Aorta (tissue), 5 donors: ENCODE data around the gene P4HTM. TPM values are rescaled to one million over a fixed set of nuclear protein-coding genes. Genes with fewer than 3 reads are reported as not detected.
A peak's percentile ranks its signal among the peaks of the same experiment; 100 is the strongest.

Experiments used
- ATAC-seq: fragments of 200-7000 bp; cut with Tn5 transposase; one replicate; pipeline ENCODE4 v1.9.1; 2022; ENCODE audit warnings: moderate library complexity; ENCODE audit not compliant: low FRiP score
- DNase-seq, 2 donors: peaks; one replicate each; pipeline ENCODE4 v3.0.0-alpha.2; 2020
- H3K27ac ChIP-seq, 2 donors: one replicate each; pipeline ENCODE4 v1.5.1; 2013; ENCODE audit warnings: low read length in 2 of 2, mild to moderate bottlenecking in 2 of 2, moderate library complexity in 2 of 2, control low read depth in 1 of 2, inconsistent platforms in 1 of 2, low read depth in 1 of 2
- H3K27me3 ChIP-seq, 2 donors: one replicate each; pipeline ENCODE4 v1.6.1; 2013; ENCODE audit warnings: control low read depth in 1 of 2, low read length in 1 of 2, mild to moderate bottlenecking in 1 of 2, moderate library complexity in 1 of 2; ENCODE audit not compliant: insufficient read depth in 2 of 2, control insufficient read depth in 1 of 2
- H3K36me3 ChIP-seq, 2 donors: one replicate each; pipeline ENCODE4 v1.6.1; 2013; ENCODE audit warnings: control low read depth in 1 of 2, low read length in 1 of 2, mild to moderate bottlenecking in 1 of 2; ENCODE audit not compliant: insufficient read depth in 2 of 2, control insufficient read depth in 1 of 2
- H3K4me1 ChIP-seq, 2 donors: one replicate each; pipeline ENCODE4 v1.6.1; 2013; ENCODE audit warnings: low read length in 2 of 2, control low read depth in 1 of 2, mild to moderate bottlenecking in 1 of 2, moderate library complexity in 1 of 2; ENCODE audit not compliant: insufficient read depth in 2 of 2, control insufficient read depth in 1 of 2
- H3K4me3 ChIP-seq, 2 donors: one replicate each; pipeline ENCODE4 v1.5.1; 2013; ENCODE audit warnings: low read length in 2 of 2, control low read depth in 1 of 2, mild to moderate bottlenecking in 1 of 2
- H3K9me3 ChIP-seq: one replicate; pipeline ENCODE4 v1.6.1; 2013; ENCODE audit warnings: mild to moderate bottlenecking, low read length; ENCODE audit not compliant: control insufficient read depth
- WGBS, 2 donors: extraction: QIAGEN DNeasy Blood & Tissue Kit; methylation state at CpG; one replicate each; pipeline ENCODE4 v1.1.7; 2013; 5-methylcytosine and 5-hydroxymethylcytosine counted together
- intact Hi-C, 2 donors: fragments of 100-400 bp; cut with DNase I; formaldehyde crosslinking; loops; one replicate each; pipeline versions ENCODE4 v1.14.2 to v1.15.0; 2022
- polyA plus RNA-seq, 2 donors: library from polyadenylated mRNA; stranded (reverse); fragments of 200-250 nt; gene quantifications; one replicate each; pipeline ENCODE4 v1.2.3, GENCODE V29; 2013
- total RNA-seq, 2 donors: library from RNA; stranded (reverse); fragmentation: NEBNext Ultra II Directional; extraction: Animal tissue kit (Norgen Biotek cat#: 25700); gene quantifications; one replicate each; pipeline ENCODE4 v1.2.1, GENCODE V29; 2021
- donor health status: healthy with polysubstance abuse.
- donor health status: Bipolar disorder and iron deficiency.
- donor health status: DM: no; HTN: no; CAD: no.
- donor health status: DM: no; HTN: no; CAD: no.
- donor health status: DM: yes; HTN: yes; CAD: no.

The P4HTM gene
- total and polyA plus RNA-seq, 4 donors: 11.1 to 59.5 (median 29.3) TPM

GRCh38 chr3:49021813-49022687 lies 32.0 kb downstream of the P4HTM start, which contains the start of gene NDUFAF3:
TSS of gene NDUFAF3 (plus strand) at chr3:49022121. CDS start at chr3:49022145, 24 bp downstream.
- peak; percentile 94 for ATAC-seq
- H3K27me3 ChIP-seq: peaks cover 0 to 1% of the 10 kb centered on the region in 2 donors
- WGBS, 2 donors: 0 to 1% methylated on average over 83 of the region's 83 CpGs
- H3K4me3 ChIP-seq: peak within 1 kb of the TSS; percentile 85 to 88
- peaks cover 0 to 5% of the 10 kb centered on the region in 2 donors for H3K36me3 ChIP-seq
- H3K27ac ChIP-seq: peak within 1 kb of the TSS; percentile 94 to 97
- peak; percentile 96 to 98 for DNase-seq
- intact Hi-C loops: loop anchor here in 1 of 2 donors (5.0 kb wide), 1 partner anchor 35 kb away; no protein-coding TSS in a partner anchor
- no peaks in the 10 kb centered on the region for H3K9me3 ChIP-seq
- H3K4me1 ChIP-seq: no peaks in the 10 kb centered on the region

- Histone ChIP-seq H3K36me3 (peaks cover 0 to 5% of the 10 kb centered on the region in 2 donors), H3K9me3 (no peaks in the 10 kb centered on the region), H3K27ac (peak overlapping the region in 1 of 2 donors; percentile 97), H3K27me3 (peaks cover 0 to 1% of the 10 kb centered on the region in 2 donors), H3K4me3 (peak overlapping the region; percentile 83 to 85), H3K4me1 (no peaks in the 10 kb centered on the region)
- intact Hi-C loops: loop anchor here in 1 of 2 donors (5.0 kb wide), 1 partner anchor 35 kb away; no protein-coding TSS in a partner anchor
- DNase-seq (peak in 1 of 2 donors; percentile 76), ATAC-seq (no peak)
- WGBS, 2 donors: 25 to 29% methylated on average over 11 to 12 of the region's 12 CpGs
These were observed 32.7 kb downstream of the P4HTM start for GRCh38 chr3:49022688-49023171.

DNA sequence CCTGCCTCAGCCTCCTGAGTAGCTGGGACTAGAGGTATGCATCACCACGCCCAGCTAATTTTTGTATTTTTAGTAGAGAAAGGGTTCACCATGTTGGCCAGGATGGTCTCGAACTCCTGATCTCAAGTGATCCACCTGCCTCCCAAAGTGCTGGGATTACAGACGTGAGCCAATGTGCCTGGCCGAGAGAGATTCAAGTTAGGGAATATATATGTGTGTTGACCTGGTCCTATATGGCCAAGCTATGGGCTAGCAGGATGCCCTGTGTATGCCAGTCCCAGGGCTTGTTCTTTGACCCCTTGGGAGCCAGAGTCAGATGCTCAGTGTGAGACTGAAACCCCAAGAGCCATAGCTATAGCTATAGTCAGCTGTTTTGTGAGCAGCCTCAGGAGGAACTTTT lies 33.7 kb downstream of the P4HTM start:
- intact Hi-C loops: loop anchor here in 1 of 2 donors (5.0 kb wide), 1 partner anchor 36 kb away; no protein-coding TSS in a partner anchor
- H3K27ac ChIP-seq: no peak overlapping the region
- 82 to 88% methylated on average over 4 of the region's 4 CpGs for WGBS, 2 donors
- no peak overlapping the region for H3K4me3 ChIP-seq
- peaks cover 0 to 1% of the 10 kb centered on the region in 2 donors for H3K27me3 ChIP-seq
- no peaks in the 10 kb centered on the region for H3K9me3 ChIP-seq
- H3K4me1 ChIP-seq: no peaks in the 10 kb centered on the region
- ATAC-seq: no peak
- DNase-seq: peak in 1 of 2 donors; percentile 27
- H3K36me3 ChIP-seq: peaks cover 0 to 5% of the 10 kb centered on the region in 2 donors

DNA sequence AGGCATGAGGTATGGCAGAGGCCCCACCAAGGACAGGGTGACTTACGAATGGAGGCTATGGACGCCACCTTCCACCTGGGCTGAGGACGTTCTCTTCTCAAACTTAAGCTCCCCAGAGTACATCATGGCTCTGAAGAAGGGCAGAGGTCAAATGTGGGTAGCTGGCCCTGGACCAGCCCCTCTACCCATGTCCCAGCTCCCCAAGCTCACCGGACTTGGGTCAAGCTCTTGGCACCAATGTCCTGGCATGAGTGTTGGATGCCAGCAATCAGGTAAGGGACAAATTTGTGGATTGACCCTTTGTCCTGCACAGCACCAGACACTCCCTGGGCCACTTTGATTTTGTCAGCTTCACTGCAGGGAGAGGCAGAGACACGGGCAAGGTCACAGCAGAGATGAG lies 34.4 kb downstream of the P4HTM start:
- DNase-seq (no peak), ATAC-seq (no peak)
- H3K9me3 ChIP-seq: no peaks in the 10 kb centered on the region
- peaks cover 0 to 5% of the 10 kb centered on the region in 2 donors for H3K36me3 ChIP-seq
- no peaks in the 10 kb centered on the region for H3K4me1 ChIP-seq
- WGBS, 2 donors: 71 to 74% methylated on average over 5 of the region's 5 CpGs
- H3K27ac ChIP-seq: no peak overlapping the region
- intact Hi-C loops: loop anchor here in 1 of 2 donors (5.0 kb wide), 1 partner anchor 37 kb away; no protein-coding TSS in a partner anchor
- H3K4me3 ChIP-seq: no peak overlapping the region
- H3K27me3 ChIP-seq: peaks cover 0 to 3% of the 10 kb centered on the region in 2 donors

GRCh38 chr3:49025005-49025792 lies 35.2 kb downstream of the P4HTM start:
- peaks cover 0 to 5% of the 10 kb centered on the region in 2 donors for H3K36me3 ChIP-seq
- no peaks in the 10 kb centered on the region for H3K4me1 ChIP-seq
- no peak overlapping the region for H3K27ac ChIP-seq
- H3K9me3 ChIP-seq: no peaks in the 10 kb centered on the region
- H3K4me3 ChIP-seq: no peak overlapping the region
- ATAC-seq (no peak), DNase-seq (peak in 1 of 2 donors; percentile 55)
- WGBS, 2 donors: 58% methylated on average over 13 of the region's 13 CpGs
- intact Hi-C loops: loop anchor here in 1 of 2 donors (5.0 kb wide), 2 partner anchors 33 to 67 kb away; partner anchors contain the start of genes P4HTM and QRICH1
- H3K27me3 ChIP-seq: peaks cover 0 to 3% of the 10 kb centered on the region in 2 donors

GRCh38 chr3:49025793-49026520 lies 35.9 kb downstream of the P4HTM start:
- H3K36me3 ChIP-seq: peaks cover 0 to 5% of the 10 kb centered on the region in 2 donors
- no peaks in the 10 kb centered on the region for H3K4me1 ChIP-seq
- H3K4me3 ChIP-seq: no peak overlapping the region
- H3K9me3 ChIP-seq: no peaks in the 10 kb centered on the region
- WGBS, 2 donors: 81 to 84% methylated on average over 8 of the region's 8 CpGs
- peaks cover 0 to 3% of the 10 kb centered on the region in 2 donors for H3K27me3 ChIP-seq
- H3K27ac ChIP-seq: no peak overlapping the region
- ATAC-seq: no peak
- intact Hi-C loops: loop anchor here in 1 of 2 donors (5.0 kb wide), 2 partner anchors 34 to 66 kb away; partner anchors contain the start of genes P4HTM and QRICH1
- DNase-seq: no peak

- no peak overlapping the region for H3K4me3 ChIP-seq
- intact Hi-C loops: loop anchor here in 1 of 2 donors (5.0 kb wide), 2 partner anchors 34 to 66 kb away; partner anchors contain the start of genes P4HTM and QRICH1
- ATAC-seq (no peak), DNase-seq (no peak)
- peaks cover 0 to 1% of the 10 kb centered on the region in 2 donors for H3K27me3 ChIP-seq
- WGBS, 2 donors: 86 to 92% methylated on average over 3 of the region's 3 CpGs
- H3K4me1 ChIP-seq: no peaks in the 10 kb centered on the region
- H3K36me3 ChIP-seq: peaks cover 0 to 5% of the 10 kb centered on the region in 2 donors
- no peaks in the 10 kb centered on the region for H3K9me3 ChIP-seq
- no peak overlapping the region for H3K27ac ChIP-seq
These were observed 36.5 kb downstream of the P4HTM start for GRCh38 chr3:49026536-49026935.
